HUES48 (cell line): Measurements from ENCODE around the gene ZNF787.
"Not testable (repeated sequence)": the region's sequence is repeated elsewhere in the genome, so short reads cannot be mapped to it uniquely, and the experiment has no call there.

Experiments used
- H3K27ac ChIP-seq: one replicate; pipeline ENCODE4 v1.7.0; 2013; ENCODE audit warnings: low read depth, low read length, inconsistent platforms
- H3K27me3 ChIP-seq: 2 replicates; pipeline ENCODE4 v1.6.1; 2013; ENCODE audit warnings: mild to moderate bottlenecking, low read length; ENCODE audit not compliant: control insufficient read depth, insufficient read depth
- H3K36me3 ChIP-seq: 2 replicates; pipeline ENCODE4 v1.6.1; 2013; ENCODE audit warnings: low read length; ENCODE audit not compliant: control insufficient read depth, insufficient read depth
- H3K4me1 ChIP-seq: 2 replicates; pipeline ENCODE4 v1.6.1; 2013; ENCODE audit warnings: mild to moderate bottlenecking, low read length; ENCODE audit not compliant: control insufficient read depth, insufficient read depth
- H3K4me3 ChIP-seq: 2 replicates; pipeline ENCODE4 v1.5.1; 2013; ENCODE audit warnings: mild to moderate bottlenecking, low read depth, low read length
- H3K9ac ChIP-seq: 2 replicates; pipeline ENCODE4 v1.6.1; 2013; ENCODE audit warnings: mild to moderate bottlenecking, low read depth, low read length, moderate library complexity
- H3K9me3 ChIP-seq: 2 replicates; pipeline ENCODE4 v1.6.1; 2013; ENCODE audit warnings: low read length; ENCODE audit not compliant: control insufficient read depth, insufficient read depth

ZNF787 gene

DNA sequence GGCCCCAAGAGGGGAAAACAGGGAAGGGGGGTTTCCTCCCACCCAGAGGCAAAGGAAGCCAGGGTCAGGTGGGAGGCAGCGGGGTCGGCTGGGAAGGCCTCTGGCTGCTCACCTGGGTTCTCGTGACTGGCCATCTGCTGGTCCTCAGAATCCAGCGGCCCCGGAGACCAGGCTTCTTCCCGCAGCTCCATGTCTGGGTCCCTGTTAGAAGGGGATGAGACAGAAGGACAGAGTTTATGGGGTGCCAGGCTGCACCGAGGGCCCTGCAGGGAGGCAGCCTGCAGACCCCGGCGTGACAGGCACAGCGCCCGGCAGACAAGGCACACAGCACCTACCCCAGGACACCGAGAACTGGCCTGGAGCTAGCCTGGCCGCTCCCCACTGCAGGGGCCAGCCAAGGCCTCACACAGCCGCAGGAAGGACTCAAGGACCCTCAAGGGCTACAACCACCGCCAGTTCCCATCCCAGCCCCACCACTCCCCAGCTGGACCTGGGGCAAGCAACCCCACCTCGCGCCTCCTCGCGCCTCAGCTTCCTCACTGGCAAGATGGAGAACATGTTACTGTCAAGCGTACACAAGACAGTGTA lies 18.0 kb downstream of the ZNF787 start:
- H3K9ac ChIP-seq = no peak overlapping the region
- no peak overlapping the region for H3K27ac ChIP-seq
- peaks cover 13% of the 10 kb centered on the region for H3K4me1 ChIP-seq
- no peaks in the 10 kb centered on the region for H3K27me3 ChIP-seq
- peaks cover 42% of the 10 kb centered on the region for H3K36me3 ChIP-seq
- H3K4me3 ChIP-seq = no peak overlapping the region
- no peaks in the 10 kb centered on the region for H3K9me3 ChIP-seq

DNA sequence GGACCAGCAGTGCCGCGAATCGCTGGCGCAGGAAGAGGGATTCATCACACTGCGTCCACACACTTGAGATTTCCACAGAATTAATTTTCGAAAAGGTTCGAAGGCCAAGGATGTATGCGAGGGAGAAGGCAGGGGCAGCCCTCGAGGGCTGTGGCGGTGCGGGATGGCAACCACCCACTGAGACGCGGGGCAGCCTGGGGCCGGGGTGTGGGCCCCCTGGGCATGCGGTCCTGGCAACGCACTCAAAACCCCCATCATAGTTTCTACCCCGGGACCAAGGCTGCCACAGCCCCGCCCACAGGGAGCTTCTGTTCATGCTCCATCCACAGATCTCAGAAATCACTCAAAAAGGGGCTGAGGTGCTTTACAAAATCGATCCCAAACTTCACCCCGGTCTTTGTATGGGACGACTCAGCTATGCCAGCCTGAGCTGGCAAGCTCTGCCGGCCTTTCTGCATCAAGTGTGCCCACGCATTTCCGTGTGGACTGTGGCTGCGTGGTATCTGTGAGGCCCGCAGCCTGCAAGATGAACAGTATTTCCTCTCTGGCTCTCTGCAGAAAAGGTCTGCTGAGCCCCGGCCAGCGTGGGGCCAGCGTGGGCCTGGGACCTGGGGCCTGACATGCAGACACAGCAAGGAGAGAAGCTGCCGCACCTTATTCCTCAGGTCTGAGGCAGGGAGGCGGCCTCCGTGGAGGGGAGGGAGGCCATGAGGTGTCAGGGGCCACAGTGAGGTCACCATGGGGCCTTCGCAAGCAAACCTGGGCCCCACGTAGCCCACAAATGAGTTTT lies 19.2 kb downstream of the ZNF787 start:
- Histone ChIP-seq H3K27ac (no peak overlapping the region), H3K4me1 (peaks cover 13% of the 10 kb centered on the region), H3K4me3 (no peak overlapping the region), H3K9me3 (no peaks in the 10 kb centered on the region), H3K36me3 (peaks cover 49% of the 10 kb centered on the region), H3K9ac (no peak overlapping the region), H3K27me3 (no peaks in the 10 kb centered on the region)

DNA sequence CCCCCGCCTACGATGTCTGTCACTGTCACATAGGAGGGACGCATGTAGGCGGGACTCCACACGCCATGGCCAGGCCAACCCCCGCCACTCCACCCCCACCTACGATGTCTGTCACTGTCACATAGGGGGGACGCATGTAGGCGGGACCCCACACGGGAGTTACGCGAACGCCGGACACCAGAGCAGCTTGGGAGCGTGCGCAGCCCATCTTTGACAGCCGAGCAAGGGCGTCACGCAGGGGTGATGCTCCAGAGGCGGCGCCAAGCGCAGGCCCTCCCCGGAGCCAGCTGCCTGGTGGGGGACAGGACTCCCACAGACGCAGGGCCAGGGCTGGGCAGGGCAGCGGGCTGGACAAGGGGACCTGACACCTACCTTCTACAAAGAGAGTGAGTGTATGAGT lies 20.0 kb downstream of the ZNF787 start:
- H3K9me3 ChIP-seq = no peaks in the 10 kb centered on the region
- H3K4me3 ChIP-seq = no peak overlapping the region
- peaks cover 6% of the 10 kb centered on the region for H3K4me1 ChIP-seq
- no peaks in the 10 kb centered on the region for H3K27me3 ChIP-seq
- H3K9ac ChIP-seq = no peak overlapping the region
- no peak overlapping the region for H3K27ac ChIP-seq
- peaks cover 49% of the 10 kb centered on the region for H3K36me3 ChIP-seq

DNA sequence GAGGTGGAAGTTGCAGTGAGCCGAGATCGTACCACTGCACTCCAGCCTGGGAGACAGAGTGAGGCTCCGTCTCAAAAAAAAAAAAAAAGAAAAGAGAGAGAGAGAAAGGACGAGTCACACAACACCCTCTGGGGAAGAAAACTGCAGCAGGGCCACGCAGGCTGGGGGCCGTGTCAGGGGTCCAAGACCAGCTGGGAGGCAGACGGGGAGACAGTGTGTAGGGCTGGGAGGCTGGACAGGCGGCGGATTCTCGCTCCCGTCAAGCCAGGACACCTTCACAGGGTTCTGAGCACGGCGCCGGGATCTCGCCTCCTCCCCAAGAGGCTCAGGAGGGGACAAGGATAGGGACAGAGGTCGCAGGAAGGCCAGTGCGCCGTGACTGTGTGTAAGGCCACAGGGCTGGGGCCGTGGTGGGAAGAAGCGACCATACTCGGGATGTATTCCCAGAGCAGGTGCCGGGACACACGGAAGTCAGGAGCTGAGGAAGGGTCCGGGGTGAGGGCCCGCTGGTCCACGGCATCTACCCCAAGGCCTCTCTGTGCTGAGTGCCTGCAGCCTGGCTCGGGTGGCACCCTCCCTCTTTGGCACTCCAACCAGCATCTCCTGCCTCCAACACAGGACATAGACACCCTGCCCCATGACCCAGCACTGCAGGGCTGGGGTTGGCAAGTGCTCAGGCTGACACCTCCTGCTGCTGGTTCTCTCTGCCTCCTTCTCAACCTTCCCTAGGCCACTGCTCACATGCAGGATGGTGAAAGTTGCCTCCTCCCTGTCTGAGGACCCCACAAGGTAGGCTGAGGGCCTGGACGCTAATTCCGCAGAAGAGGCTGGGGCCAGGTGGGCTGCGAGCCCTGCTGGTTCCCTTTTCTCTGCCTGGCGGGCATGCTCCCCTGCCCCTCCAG lies 21.2 kb downstream of the ZNF787 start:
- H3K36me3 ChIP-seq = peaks cover 60% of the 10 kb centered on the region
- H3K4me1 ChIP-seq = no peaks in the 10 kb centered on the region
- H3K9ac ChIP-seq = no peak overlapping the region

DNA sequence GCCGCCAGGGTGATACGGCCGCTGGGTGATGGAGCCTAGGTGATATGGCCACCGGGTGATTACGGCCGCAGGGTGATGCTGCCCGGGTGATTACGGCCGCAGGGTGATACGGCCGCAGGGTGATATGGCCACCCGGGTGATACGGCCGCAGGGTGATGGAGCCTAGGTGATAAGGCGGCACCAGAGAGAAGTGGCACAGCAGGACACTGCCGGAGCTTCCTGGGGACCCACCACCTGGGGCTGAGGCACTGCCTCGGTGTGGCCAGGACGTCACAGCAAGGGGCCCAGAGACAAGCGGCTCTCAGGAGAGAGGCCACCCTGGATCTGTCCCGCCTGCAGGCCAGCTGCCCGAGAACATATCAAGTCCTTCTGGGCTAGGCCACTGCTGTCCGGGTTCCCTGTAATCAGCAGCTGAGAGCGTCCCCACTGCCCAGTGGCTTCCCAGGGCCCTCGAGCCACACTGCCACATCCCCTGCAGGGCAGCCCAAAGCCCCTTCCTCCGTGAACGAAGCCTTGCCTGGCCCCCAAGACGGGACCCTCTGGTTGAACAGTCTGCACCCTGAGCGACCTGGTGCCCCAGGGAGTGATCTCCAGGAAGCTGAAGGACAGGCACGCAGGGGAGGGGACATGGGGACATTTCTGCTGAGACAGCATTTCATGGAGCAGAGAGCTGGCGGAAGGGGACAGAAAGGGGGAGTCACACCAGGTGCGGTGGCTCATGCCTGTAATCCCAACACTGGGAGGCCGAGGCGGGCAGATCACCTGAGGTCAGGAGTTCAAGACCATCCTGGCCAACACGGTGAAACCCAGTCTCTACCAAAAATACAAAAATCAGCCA lies 22.1 kb downstream of the ZNF787 start:
- Histone ChIP-seq H3K9me3 (no peaks in the 10 kb centered on the region), H3K27ac (no peak overlapping the region), H3K4me1 (no peaks in the 10 kb centered on the region), H3K4me3 (no peak overlapping the region), H3K27me3 (no peaks in the 10 kb centered on the region), H3K36me3 (peaks cover 61% of the 10 kb centered on the region), H3K9ac (no peak overlapping the region)

More for the DNA sequence above, 21.2 kb downstream of the ZNF787 start:
- Histone ChIP-seq H3K27me3 (no peaks in the 10 kb centered on the region), H3K4me3 (no peak overlapping the region), H3K27ac (no peak overlapping the region), H3K9me3 (no peaks in the 10 kb centered on the region)

DNA sequence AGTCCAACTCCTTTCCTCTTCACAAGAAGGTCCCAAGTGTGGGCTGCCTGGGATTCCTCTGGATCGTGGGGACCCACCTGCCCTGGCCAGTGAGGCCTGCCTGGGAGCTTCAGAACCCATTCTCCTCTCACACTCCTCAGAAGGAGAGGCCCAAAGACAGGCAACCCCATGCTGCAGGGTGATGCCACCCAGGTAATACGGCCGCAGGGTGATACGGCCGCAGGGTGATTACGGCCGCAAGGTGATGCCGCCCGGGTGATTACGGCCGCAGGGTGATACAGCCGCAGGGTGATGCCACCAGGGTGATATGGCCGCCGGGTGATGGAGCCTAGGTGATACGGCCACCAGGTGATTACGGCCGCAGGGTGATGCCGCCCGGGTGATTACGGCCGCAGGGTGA lies 22.9 kb downstream of the ZNF787 start:
- H3K27me3 ChIP-seq, H3K4me3 ChIP-seq, H3K9ac ChIP-seq, H3K4me1 ChIP-seq, H3K27ac ChIP-seq, H3K9me3 ChIP-seq: not testable (repeated sequence)
- H3K36me3 ChIP-seq = peaks cover 66% of the 10 kb centered on the region

DNA sequence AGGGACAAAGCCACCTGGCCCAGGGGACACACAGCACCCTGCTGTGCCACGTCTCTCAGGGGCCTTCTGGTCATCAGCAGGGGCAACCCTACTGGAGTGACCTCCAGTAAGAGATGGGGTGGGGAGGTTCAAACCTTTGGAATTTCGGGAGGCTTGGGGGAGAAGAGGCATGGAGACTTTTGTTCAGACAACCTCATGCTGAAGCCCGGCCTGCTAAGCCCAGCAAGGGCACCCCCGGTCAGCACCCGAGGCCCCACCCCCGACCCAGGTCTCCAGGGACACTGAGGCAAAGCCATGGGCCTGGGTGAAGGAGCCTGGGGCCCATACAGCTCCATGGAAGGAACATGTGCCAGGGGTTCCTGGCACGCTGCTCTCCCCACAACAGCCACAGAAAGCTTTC lies 23.3 kb downstream of the ZNF787 start:
- Histone ChIP-seq H3K36me3 (peaks cover 62% of the 10 kb centered on the region), H3K27ac (no peak overlapping the region), H3K4me1 (no peaks in the 10 kb centered on the region), H3K27me3 (no peaks in the 10 kb centered on the region), H3K4me3 (no peak overlapping the region), H3K9me3 (no peaks in the 10 kb centered on the region), H3K9ac (no peak overlapping the region)

DNA sequence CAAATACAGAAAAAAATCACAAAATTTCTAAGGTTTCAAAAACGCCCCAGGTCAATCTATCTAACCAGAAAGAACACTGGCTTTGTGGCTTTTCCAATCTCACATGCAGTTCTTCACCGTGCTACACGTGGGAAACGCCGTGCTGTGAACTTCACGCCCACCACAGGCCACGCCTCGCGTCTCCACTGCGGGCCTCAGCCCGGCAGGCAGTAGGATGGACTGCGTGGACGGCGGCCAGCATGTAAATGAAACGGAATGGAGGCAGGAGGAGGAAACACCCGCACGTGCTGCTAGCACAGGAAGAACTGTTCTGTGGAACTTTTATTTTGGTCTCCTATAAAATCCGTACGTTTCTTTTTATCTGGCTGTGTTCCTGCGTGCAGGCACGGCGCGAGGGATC lies 23.8 kb downstream of the ZNF787 start:
- no peaks in the 10 kb centered on the region for H3K27me3 ChIP-seq
- no peak overlapping the region for H3K4me3 ChIP-seq
- no peak overlapping the region for H3K27ac ChIP-seq
- no peak overlapping the region for H3K9ac ChIP-seq
- H3K9me3 ChIP-seq = no peaks in the 10 kb centered on the region
- H3K4me1 ChIP-seq = no peaks in the 10 kb centered on the region
- peaks cover 61% of the 10 kb centered on the region for H3K36me3 ChIP-seq

DNA sequence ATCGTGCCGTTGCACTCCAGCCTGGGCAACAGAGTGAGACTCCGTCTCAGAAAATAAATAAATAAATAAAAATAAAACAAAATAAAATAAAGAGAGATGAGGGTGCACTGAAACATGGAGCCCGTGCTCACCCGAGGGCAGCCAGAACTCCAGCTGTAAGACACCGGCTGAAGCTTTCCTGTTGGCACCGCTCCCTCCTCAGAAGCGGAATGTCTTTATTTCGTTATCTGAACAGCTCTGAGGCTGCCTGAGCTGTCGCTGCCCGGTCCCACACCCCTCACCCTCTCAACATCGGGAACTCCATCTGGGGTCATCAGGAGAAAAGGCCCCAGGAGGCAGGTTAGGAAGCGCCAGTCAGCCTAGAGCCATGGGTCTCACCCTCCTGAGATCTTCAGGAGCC lies 24.4 kb downstream of the ZNF787 start:
- Histone ChIP-seq H3K4me1 (0 out of 2 replicates have a peak, but pooled peaks cover 4% of the 10 kb centered on the region), H3K27me3 (no peaks in the 10 kb centered on the region), H3K36me3 (peaks cover 55% of the 10 kb centered on the region), H3K27ac (no peak overlapping the region), H3K9ac (no peak overlapping the region), H3K4me3 (no peak overlapping the region), H3K9me3 (no peaks in the 10 kb centered on the region)

- H3K4me1 ChIP-seq = 0 out of 2 replicates have a peak, but pooled peaks cover 4% of the 10 kb centered on the region
- no peaks in the 10 kb centered on the region for H3K9me3 ChIP-seq
- H3K9ac ChIP-seq = no peak overlapping the region
- H3K36me3 ChIP-seq = peaks cover 41% of the 10 kb centered on the region
- H3K4me3 ChIP-seq = no peak overlapping the region
- H3K27ac ChIP-seq = no peak overlapping the region
- H3K27me3 ChIP-seq = no peaks in the 10 kb centered on the region
Measured at GRCh38 chr19:56094449-56094848, 26.6 kb downstream of the ZNF787 start.
